ENCODE data around the gene SIK1.
"Not testable (repeated sequence)": the region's sequence is repeated elsewhere in the genome, so short reads cannot be mapped to it uniquely, and the experiment has no call there.

The SIK1 gene

DNA sequence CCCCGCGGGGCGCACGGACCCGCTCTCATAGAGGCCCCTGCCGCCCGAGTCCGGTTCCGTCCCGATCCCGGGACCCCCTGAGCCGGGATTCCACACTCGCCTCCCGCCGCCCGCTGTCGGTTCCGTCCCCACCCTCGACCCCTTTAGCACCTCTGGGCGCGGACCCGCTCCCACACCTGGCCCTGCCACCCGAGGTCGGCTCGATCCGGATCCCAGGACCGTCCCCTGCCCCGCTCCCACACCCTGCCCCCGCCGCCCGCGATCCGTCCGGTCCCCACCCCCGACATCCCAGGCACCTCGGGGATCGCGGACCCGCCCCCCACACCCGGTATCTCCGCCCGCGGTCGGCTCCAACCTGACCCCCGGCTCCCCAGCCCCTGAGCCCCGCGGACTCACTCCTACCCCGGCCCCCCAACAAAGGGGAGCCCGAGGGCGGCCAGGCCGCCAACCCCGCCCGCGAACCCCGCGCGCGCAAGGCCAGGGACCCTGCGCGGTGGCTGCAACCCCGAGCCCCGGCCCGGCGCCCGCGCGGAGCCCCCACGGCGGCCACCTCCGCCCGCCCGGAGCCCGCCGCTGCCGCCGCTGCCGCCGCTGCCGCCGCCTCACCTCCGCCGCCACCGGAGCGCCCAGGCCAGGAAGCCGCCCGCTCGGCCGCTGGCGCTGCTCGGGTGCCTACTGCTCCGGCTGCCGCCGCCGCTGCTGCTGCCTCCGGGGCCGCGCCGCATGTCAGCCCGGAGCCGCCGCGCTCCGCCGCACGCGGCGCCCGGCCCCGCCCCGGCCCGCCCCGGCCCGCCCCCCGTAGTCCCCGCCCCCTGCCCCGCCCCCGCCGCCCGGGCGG is at the start of gene SIK1:
Gene SIK1 (minus strand): TSS at position 728 of the 838 bp plus-strand sequence. CDS start 953 bp downstream, outside the sequence.
- not testable (repeated sequence) for DNase-seq (ENCODE audit: low read depth in 2 of 2)

DNA sequence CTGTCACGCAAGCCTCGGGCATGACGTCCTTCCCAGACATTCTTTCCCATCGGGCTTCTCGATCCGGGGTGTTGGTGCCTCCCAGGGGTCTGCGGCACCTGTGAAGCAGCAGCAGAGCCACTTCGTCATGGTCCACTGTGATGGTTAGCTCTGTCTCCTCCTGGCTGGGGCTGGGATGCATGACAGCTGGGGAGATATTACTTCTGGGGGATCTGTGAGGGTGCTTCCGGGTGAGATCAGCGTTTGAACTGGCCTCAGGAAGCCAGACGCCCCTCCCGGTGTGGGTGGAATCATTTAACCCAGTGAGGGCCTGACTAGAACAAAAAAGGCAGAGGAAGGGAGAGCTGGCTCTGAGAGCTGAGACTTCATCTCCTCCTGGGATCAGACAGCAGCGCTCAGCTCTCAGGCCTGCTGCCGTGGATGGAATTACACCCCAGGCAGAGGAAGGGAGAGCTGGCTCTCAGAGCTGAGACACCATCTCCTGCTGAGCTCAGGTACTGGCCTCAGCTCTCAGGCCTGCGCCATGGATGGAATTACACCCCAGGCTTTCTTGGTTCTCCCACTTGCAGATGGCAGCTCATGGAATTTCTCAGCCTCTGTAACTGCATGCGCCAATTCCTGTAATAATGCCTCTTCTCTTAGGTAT is 44.8 kb upstream of the SIK1 start:
- not testable (repeated sequence) for DNase-seq (ENCODE audit: low read depth in 2 of 2)

DNA sequence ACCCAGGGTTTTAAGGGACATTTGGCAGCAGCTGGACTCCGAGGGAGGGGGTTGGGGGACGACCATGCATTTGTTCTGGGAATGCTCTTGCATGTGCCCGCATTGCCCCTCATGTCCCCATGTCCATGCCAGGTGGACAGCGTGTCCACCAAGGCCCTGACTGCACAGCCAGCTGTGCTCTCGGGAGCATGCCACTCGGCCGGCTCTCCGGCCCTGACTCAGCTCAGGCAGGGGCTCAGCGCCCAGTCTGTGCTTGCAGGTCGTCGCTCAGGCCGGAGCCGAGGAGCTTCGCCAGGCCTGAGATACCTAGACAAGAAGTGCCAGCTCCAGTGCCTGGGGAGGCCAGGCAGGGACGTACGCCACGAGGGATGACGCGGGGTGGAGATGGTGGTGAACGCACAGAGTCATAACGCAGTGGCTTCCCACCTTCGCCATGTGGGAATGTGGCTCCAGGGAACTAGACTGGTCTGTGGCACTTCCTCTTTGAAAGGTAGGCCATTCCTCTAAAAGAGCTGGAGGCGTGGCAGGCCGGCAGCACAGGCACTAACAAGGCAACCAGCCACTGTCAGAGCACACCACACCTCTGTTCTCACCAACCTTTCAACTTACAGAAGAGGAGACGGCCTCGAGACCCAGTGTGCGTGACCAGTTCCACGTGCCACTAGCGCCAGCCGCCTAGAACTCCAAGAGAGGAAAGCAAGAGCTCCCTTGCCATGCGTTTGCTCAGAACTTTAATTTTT is 43.0 kb upstream of the SIK1 start:
- not testable (repeated sequence) for DNase-seq (ENCODE audit: low read depth in 2 of 2)

DNA sequence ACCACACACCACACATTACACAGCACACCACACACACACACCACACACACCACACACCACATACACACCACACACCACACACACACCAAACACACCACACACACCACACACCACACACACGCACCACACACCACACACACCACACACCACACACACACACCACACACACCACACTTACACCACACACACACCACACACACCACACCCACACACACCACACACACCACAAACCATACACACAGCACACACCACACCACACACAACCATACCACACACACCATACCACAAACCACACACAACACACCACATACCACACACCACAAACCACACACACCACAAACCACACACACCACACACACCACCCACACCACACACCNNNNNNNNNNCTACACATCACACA is 40.9 kb upstream of the SIK1 start:
- no peak for DNase-seq (ENCODE audit: low read depth in 2 of 2)

DNA sequence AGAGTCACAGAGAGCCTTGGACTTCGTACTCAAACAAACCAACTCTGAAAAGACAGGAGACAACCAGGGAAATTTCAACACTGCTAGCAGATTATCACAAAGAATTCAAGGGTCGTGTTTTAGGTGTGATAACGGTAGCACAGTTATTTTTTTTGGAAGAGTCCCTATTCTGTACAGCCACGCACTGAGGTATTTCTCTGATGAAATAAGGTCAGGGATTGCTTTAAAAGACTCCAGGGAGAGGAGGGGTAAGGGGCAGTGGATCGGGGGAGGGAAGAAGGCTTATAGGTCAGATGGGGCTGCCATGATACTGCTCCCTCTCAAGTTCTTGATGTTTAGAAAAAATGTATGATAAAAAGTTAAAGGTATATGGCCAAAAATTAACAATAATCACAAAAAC is 38.2 kb upstream of the SIK1 start:
- DNase-seq (ENCODE audit: low read depth in 2 of 2), result not testable (repeated sequence)

DNA sequence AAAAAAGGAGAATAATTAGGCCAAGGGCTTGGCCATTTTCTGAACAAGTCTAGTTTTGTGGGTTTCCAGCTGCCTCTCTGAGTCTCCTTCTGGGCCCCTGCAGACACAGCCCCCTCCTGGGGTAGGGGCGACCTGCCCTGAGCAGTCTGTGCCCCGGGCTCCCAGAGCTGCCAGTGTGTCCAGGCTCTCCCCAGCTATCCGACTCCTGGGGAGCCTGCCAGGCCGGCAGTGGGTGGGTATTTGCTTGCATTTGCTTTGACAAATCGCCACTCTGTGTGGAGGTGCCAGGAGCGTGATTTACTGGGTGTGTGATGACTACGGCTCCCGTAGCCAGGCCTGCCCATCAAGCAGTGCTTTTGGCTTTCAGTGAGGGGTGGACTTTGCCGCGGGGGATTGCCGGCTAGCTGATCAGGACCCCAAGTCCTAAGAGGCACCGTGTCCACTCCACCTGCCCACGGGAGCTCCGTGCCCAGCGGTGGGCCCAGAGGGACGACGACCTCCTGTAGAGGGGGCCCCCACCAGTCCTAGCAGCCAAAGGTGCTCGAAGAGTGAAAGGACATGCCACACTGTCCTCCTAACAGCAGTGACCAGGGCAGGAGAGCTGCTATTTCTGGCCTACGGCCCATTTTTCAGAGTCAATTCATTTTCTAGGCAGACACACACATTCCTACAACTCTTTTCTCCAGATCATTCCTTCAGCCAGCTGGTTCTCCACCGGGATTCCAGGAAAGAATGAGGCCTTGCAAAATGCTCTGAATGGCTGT is 36.7 kb upstream of the SIK1 start:
- not testable (repeated sequence) for DNase-seq (ENCODE audit: low read depth in 2 of 2)

DNA sequence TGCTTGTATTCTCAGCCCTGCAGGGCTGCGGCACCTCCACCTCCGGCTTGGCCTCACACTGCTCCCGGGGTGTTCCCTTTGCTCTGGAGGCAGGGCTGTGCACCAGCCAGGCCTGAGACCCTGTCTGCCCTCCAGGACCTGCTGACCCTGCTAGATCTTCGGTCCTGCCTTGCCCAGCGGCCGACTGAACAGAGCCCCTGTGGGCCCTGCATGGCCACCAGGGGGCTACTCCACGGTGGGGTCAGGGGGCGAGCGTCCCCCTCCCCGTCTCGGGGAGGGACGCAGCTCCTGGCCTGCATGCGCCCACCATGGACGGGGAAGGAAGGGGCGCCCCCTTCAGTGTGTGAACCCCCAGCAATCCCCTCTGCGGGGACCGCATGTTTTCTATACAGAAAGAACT is 36.0 kb upstream of the SIK1 start:
- DNase-seq (ENCODE audit: low read depth in 2 of 2), result not testable (repeated sequence)

DNA sequence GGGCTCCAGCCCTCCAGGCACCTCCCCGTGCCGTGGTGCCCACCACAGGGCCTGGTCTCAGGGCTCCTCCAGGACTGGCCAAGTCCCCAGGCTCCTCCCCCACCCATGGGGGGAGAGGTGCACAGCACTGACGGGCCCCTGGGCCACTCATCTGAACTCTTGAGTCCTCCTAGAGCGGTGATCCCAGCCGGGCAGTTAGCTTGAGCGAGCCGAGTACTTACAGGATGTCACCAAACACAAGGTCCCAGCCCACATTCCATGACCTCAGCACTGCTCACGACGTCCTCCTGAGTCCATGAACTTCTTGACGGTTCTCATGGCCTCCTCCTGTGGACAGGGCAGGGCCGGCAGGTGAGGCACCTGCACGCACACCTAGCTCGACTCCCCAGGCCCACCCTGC is 33.5 kb upstream of the SIK1 start:
- DNase-seq (ENCODE audit: low read depth in 2 of 2), result not testable (repeated sequence)

DNA sequence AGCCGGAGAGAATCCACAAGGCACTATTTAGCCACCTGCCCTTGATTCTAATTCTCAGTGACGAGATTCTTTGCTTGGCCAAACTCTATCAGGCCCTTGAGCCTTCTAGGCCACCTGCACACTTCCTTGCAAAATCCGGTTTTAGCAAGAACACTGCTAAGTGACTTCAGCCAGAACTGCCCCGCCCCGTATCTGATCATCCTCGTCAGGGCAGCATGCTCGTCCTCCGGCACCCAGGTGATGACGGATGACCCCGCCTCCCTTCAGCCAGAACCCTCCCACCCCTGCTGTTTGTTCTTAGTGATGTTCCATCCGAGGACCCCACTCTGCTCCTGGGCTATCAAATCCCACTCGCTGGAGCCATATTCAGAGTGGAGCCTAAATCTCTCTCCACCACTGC is 32.1 kb upstream of the SIK1 start:
- DNase-seq (ENCODE audit: low read depth in 2 of 2), result not testable (repeated sequence)

DNA sequence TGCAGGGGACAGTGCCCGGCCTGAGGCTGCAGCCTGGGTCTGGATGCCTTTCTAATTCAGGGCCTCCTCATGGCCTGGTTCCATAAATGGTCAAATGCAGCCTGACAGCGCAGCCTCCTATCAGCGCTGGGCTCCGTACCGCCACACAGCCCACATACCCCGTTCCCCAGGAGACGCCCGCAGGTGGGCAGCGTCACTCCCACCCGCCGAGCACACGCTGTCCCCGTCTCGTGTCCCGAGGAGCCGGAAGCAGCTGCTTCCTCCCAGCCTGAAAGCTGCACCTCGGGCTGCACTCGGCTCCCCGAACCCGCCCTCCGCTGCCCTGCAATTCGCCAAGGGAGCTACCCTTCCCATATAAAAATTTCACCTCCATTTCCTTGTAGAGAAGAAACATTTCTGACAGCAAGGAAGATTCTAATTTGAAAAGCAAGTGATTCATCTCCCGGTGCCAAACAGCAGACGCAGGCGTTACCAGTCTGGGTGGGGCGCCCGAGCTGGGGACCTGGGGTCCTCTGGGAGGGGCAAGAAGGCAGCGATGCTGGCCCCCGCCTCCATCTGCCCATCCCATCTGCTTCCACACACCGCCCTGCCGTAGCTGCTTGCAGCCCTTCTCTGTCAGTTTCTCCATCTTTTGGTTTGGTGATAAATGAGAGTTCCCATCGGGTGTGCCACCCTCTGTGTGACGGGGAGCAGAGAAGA is 29.8 kb upstream of the SIK1 start:
- DNase-seq (ENCODE audit: low read depth in 2 of 2), result not testable (repeated sequence)

DNA sequence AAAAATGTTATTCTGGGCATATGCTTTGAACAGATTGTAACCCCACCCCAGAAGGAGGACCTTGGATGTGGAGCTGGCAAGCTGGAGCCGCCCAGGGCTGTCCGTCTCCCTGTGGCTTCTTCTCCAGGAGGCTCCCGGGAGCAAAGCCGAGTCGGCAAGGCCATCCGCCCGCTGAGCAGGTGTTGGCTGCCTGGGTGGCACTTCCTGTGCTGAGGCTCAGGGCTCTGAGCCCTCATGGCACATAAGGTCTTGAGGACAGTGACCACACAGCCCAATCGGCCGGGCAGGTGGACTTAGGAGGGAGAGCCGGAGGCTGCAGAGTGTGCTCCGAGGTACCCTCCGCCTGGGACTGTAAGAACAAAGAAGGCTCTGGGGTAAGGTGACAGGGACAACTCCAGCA is 28.8 kb upstream of the SIK1 start:
- not testable (repeated sequence) for DNase-seq (ENCODE audit: low read depth in 2 of 2)

DNA sequence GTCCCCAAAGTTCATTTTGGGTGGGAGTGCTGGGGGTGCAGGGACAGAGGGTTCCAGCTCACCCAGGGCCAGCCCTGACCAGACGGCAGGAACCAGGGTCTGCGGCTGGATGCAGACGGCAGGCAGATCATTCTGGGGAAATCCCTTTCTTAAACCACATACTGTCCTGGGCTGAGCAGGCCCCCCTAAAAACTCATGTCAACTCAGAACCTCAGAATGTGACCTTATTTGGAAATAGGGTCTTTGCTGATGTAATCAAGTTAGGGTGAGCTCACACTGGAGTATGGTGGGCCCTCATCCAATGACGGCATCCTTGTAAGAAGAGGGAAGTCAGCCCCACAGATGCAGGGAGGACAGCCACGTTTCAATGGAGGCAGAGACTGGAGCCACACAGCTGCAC is 27.2 kb upstream of the SIK1 start:
- DNase-seq (ENCODE audit: low read depth in 2 of 2), result not testable (repeated sequence)

DNA sequence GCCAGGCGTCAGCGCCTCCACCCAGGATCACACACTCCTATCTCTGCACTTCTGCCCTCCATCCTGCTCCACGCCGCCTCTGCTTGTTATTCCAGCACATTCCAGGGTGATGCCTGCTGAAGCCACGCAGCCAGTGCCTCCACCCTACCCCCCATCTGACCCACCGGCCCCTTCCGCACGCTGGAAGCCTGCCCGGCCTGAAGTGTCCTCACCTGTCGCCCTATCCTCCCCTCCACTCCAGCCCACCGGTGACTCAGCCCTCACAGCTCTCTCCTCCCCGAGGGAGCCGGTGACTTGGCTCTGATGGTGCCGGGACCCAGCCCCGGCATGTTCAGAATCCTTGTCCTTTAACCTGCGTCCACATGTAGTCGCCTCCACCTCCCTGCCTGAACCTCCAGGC is 24.9 kb upstream of the SIK1 start:
- not testable (repeated sequence) for DNase-seq (ENCODE audit: low read depth in 2 of 2)

DNA sequence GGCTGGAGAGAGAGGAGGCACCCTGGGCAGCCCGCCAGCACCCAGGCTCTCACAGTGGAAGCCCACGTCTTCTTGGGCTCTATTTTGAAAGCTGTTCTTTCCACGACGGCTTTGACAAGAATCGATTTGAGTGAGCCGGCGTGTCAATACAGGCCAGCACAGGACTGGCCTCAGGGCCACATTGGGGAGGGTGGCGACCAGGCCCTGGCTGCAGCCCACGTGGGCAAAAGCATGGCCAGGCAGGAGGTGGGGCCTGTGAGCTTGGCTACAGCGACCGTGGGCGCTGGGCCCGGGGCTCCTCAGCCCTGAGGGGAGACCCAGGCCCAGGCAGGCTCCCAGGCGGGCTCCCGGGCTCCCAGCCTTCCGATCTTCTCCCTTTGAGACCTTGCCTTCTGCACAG is 23.4 kb upstream of the SIK1 start:
- not testable (repeated sequence) for DNase-seq (ENCODE audit: low read depth in 2 of 2)

DNA sequence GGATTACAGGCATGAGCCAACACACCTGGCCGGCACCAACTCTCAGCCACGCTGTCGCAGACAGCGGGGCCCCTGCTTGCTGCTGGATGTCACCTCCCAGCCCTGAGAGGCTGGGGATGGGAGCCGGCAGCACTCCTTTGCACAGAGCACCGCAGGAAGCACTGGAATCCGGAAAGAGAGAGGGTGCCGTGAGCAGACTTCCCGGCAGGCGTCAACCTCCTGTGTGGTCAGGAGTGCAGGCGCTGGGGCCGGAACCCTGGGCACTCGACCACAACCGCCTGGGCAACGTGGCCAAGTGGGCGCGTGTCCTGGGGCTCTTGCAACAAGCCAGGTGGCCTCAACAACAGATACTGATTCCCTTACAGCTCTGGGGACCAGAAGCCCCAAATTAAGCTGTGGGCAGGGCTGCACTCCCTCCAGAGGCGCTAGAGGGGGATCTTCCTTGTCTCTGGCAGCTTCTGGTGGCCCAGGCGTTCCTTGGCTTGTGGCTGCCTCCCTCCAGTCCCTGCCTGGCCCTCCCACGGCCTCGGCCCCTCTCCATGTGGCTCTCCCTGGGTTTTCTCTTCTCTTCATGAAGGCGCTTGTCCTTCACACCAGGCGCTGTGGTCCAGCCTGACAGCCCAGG is 20.5 kb upstream of the SIK1 start:
- not testable (repeated sequence) for DNase-seq (ENCODE audit: low read depth in 2 of 2)

DNA sequence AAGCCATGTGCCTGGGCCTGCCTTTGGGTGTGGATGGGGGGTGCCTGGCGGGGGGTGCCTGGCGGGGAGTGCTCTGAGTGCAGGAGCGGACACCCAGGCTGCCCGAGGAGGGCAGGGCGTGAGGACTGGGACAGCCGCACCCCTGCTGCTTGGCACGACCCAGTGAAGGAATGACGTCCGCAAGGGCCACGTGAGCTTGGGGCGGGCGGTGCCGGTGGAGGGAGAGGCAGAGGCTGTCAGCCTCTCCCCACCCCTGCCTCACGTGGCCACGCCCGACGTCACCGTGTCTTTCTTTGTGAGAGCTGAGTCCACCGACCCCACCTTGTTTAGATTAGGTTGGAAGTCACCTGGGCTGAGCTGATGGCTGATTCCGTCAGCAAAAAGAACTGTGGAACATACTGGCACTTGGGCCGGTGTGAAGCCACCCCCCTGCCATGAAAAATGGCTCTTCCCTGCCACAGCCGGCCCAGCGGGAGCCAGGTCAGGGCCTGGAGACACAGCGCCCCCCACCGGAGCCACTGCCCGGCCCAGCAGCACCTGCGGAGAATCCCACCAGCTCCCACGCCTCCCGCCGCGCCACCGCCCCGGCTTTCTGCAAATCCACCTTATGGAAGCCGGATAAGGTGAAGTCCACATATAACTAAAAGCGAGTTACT is 19.5 kb upstream of the SIK1 start:
- DNase-seq (ENCODE audit: low read depth in 2 of 2), result not testable (repeated sequence)

DNA sequence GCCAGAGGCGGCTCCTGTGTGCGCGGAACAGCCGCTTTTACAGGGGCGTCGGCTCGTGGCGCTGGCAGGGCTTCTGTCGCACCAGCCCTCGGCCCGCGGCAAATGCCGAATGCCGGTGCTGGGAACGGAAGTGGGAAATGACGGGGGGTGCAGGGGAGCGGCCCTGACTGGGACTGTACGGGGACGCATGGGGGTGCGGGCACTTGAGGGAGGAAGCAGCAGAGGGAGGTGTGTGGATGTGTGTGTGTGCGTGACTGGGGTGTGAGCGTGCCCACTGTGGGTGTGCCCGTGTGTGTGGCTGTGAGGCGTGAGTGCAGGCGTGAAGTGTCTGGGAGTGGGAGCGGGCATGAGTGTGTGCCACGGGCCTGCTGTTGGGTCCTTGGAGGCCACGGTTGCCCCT is 17.6 kb upstream of the SIK1 start:
- not testable (repeated sequence) for DNase-seq (ENCODE audit: low read depth in 2 of 2)

DNA sequence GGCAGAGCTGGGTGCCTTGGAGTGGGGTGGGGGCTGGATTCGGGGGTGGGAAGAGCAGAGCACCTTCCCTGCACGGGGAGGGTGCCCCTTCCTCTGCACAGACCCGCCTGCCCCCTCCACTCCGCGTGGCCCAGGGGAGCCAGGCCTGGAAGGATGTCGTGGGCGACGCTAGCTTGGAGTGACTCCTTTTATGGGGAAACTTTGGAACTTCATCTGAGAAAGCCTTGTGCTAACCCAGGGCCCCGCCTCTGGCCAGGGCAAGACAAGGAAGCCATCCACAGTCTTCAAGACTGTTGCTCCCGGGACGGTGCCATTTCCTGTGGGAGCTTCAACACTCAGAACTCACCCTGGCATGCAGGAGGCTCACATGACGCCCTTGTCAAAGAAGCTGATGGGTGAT is 15.6 kb upstream of the SIK1 start:
- not testable (repeated sequence) for DNase-seq (ENCODE audit: low read depth in 2 of 2)

DNA sequence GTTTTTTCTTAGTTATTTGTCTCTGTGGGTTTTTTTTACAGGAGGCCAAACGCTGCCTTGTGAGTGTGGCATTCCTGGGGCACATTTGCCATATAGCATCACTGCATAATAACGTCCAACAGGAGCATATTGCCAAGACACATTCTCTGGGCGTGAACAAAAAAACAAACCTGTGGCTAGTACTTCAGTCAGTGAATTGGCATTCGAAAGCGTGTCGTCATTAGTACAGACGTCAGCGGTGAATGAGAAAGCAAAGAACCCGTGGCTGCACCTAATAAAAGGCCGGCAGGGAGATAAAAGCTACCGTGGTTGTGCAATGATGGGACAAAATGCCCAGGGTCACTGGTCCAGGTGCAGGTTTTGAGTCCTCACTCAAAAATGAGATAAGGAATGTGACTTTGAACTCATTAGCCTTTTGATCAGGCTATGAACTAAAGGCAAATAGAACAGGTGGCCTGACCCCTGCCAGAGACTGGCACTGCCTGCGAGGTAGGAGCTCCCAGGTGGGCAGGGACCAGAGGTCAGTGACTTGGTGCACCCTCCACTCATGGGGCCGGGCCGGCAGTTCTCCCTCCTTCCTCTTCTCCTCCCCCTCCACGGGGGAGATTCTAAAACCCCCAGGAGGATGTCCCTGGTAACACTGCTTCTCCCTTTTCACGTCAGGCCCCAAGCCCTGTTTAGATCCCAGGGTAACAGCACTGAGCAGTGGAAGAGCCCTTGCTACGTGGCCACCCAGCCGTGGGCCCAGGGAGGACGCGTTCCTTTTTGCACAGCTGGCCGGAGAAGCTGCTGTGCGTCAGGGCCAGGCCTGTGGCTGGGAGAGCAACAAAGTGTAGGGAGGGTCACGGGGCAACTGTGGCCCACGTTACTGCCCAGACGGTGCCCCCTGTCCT is 14.2 kb upstream of the SIK1 start:
- DNase-seq (ENCODE audit: low read depth in 2 of 2), result not testable (repeated sequence)

Data from stimulated activated CD4-positive, alpha-beta T cell treated with anti-CD3 and anti-CD28 coated beads, Interleukin-1b, Interleukin-23, amount 100 ng/mL, for 4 hours (primary cell).